Esophagus squamous epithelium (tissue), 5 donors: ENCODE results near the gene CACNA1I. TPM values are rescaled to one million over a fixed set of nuclear protein-coding genes. Genes with fewer than 3 reads are reported as not detected.

ENCODE experiments used
- DNase-seq: peaks from one replicate; lab custom pipeline; 2025; lab: John Stamatoyannopoulos, UW
- H3K27ac ChIP-seq, 4 donors: fragments of 200-600 bp; sonication (generic); one replicate each; pipeline ENCODE4 v1.5.1; 2016 to 2019; ENCODE audit warnings: mild to moderate bottlenecking in 1 of 4
- H3K27me3 ChIP-seq, 4 donors: fragments of 200-600 bp; sonication (generic); 1 replicate in 3 of 4; 2 replicates in 1 of 4; pipeline versions ENCODE4 v1.5.1 to v1.6.0; 2017 to 2021; ENCODE audit warnings: antibody characterized with exemption in 1 of 4
- H3K36me3 ChIP-seq, 3 donors: fragments of 200-600 bp; sonication (generic); one replicate each; pipeline ENCODE4 v1.5.1; 2016 to 2019
- H3K4me1 ChIP-seq, 3 donors: fragments of 200-600 bp; sonication (generic); one replicate each; pipeline ENCODE4 v1.5.1; 2017 to 2019
- H3K4me3 ChIP-seq, 4 donors: fragments of 200-600 bp; sonication (generic); 1 replicate in 3 of 4; 2 replicates in 1 of 4; pipeline ENCODE4 v1.5.1; 2016 to 2019; ENCODE audit warnings: mild to moderate bottlenecking in 2 of 4, moderate library complexity in 1 of 4
- H3K9me3 ChIP-seq, 3 donors: fragments of 200-600 bp; sonication (generic); one replicate each; pipeline ENCODE4 v1.5.1; 2016 to 2019
- POLR2A ChIP-seq, 4 donors: fragments of 450-650 bp; IDR thresholded peaks; one replicate each; pipeline ENCODE4 v1.6.1; 2017; ENCODE audit warnings: antibody characterized with exemption in 4 of 4, mild to moderate bottlenecking in 4 of 4, moderate library complexity in 3 of 4
- WGBS, 2 donors: methylation state at CpG; one replicate each; pipeline ENCODE4 v1.1.5; 2018; 5-methylcytosine and 5-hydroxymethylcytosine counted together
- intact Hi-C: fragments of 100-400 bp; cut with DNase I; formaldehyde crosslinking; loops from one replicate; pipeline ENCODE4 v1.15.0; 2022
- total RNA-seq, 4 donors: library from RNA; depleted of rRNA; stranded (reverse); fragments of >200 nt; gene quantifications; one replicate each; pipeline ENCODE4 v1.1.0, GENCODE V29; 2016
- TF ChIP-seq, protein P1 (sequence below), 6 experiments: fragments of 450-650 bp in 4 of 6; fragments of 200-600 bp in 2 of 6; sonication (generic) in 2 of 6; IDR thresholded peaks; one replicate each; pipeline ENCODE4 v1.5.1; 2016 to 2019; ENCODE audit warnings: antibody characterized with exemption in 6 of 6, mild to moderate bottlenecking in 4 of 6, moderate library complexity in 4 of 6
- donor health status: DM: yes; HTN: yes; CAD: no.

The CACNA1I gene
- total RNA-seq, 4 donors from 2014 or later: 0.12 to 0.38 (median 0.20) TPM

DNA sequence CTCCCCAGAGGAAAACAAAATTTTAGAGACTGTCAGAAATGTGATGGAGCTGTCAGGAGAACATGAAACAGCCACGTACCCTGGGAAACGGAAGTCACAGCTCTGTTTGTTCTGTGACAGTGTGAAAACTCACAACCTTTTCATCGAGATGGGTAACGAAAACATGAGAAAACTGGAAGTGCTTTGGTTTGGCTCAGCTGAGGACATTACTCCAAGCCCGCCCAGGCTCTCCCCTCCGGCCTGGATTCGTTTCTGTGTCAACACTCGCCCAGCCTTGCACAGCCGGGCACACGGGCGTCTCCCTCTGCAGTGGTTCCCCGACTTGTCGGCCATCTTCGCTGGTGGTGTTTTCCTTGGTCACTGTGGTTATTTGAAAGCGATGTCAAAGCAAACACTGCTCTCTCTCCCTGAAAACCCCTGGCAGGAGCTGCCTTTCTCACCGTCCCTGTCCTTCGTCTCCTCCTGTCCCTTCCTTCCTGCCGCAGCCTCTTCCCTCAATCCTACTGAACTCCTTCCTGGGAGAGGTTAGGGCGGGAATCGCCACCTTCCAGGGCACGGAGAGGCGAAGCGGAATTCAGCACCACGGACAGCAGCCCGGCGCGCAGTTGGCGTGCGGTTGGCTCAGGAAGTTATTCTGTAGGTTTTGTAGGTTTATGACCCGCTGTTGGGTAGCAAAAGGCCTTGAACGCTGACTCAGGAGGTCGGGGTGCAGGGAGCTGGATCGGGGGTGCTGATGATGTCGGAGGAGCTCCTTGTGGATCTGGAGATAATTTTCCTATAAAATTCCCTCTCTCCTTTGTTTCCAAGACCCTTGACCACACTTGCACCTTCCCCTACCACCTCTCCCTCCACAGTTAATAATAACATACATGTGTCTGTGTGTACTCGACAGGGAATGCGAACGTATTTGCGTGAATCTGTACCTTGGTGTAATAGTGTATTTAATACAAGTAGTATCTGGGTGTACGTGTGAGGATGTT, 24.9 kb upstream of the CACNA1I start:
- WGBS, 2 donors: 35 to 39% methylated on average over 31 to 32 of the region's 39 CpGs
- H3K27me3 ChIP-seq: peaks cover 0 to 88% (median 0%) of the 10 kb centered on the region in 4 donors
- no peaks in the 10 kb centered on the region for H3K4me1 ChIP-seq
- no peak overlapping the region for H3K4me3 ChIP-seq
- no peaks in the 10 kb centered on the region for H3K36me3 ChIP-seq
- H3K27ac ChIP-seq: no peak overlapping the region
- DNase-seq: no peak
- intact Hi-C loops: loop anchor here (10.0 kb wide), 1 partner anchor 799 kb away; the partner anchor contains the start of gene ADSL
- H3K9me3 ChIP-seq: no peaks in the 10 kb centered on the region
- TF ChIP-seq POLR2A (IDR thresholded peaks at IDR 0.05): no peak
- TF ChIP-seq, protein P1, sequence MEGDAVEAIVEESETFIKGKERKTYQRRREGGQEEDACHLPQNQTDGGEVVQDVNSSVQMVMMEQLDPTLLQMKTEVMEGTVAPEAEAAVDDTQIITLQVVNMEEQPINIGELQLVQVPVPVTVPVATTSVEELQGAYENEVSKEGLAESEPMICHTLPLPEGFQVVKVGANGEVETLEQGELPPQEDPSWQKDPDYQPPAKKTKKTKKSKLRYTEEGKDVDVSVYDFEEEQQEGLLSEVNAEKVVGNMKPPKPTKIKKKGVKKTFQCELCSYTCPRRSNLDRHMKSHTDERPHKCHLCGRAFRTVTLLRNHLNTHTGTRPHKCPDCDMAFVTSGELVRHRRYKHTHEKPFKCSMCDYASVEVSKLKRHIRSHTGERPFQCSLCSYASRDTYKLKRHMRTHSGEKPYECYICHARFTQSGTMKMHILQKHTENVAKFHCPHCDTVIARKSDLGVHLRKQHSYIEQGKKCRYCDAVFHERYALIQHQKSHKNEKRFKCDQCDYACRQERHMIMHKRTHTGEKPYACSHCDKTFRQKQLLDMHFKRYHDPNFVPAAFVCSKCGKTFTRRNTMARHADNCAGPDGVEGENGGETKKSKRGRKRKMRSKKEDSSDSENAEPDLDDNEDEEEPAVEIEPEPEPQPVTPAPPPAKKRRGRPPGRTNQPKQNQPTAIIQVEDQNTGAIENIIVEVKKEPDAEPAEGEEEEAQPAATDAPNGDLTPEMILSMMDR (IDR thresholded peaks at IDR 0.05): no peak

DNA sequence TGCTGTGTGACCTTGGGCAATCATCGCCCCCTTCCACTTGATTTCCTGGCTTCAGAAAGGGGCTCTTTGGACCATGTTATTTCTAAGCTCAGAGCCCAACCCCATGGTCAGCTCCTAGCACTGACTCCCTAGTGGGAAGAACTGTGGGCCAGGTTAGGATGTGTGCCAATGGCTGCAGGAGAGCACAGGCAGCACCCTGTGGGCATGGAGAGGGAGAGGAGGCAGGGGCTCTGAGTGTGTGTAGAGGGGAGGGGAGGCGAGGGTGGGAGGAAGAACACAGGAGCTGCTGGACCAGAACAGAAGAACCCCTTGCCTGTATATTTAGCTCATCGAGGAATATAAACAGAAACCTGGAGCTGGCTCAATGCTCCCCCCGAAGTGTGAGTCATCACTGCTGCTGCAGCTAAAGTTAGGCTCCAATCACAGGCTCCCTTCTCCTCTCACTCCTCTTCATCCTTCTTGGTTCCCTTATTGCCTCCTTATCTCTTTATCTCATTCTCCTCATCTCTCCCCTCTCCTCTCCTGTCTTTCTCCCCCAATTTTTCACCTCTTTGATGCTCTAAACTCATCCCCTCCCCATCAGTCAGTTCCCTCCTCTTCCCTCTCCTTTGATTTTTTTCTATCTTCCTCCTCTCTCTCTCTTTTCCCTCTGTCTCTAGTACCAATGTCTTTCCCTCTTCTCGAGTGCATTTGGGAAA, 23.5 kb upstream of the CACNA1I start:
- Histone ChIP-seq H3K4me3 (no peak overlapping the region), H3K27me3 (peaks cover 0 to 97% (median 0%) of the 10 kb centered on the region in 4 donors)
- DNase-seq: no peak

DNA sequence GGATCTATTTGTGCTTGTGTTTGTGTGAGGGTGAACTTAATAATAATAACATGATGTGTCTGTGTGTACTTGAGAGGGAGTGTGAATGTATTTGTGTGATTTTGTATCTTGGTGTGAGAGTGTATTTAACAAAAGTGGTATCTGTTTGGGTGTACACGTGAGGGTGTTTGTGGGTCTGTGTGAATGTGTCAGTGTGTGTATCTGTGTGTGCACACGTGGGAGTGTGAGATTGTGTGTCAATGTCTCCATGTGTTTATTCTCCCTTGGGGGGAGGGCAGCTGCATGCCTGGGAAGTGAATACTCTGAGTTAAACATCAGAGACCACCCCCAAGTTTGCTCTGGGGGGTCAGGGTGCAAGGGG, 23.0 kb upstream of the CACNA1I start:
- Histone ChIP-seq H3K27me3 (peaks cover 0 to 98% (median 0%) of the 10 kb centered on the region in 4 donors), H3K27ac (no peak overlapping the region), H3K36me3 (no peaks in the 10 kb centered on the region), H3K9me3 (no peaks in the 10 kb centered on the region), H3K4me3 (no peak overlapping the region), H3K4me1 (no peaks in the 10 kb centered on the region)
- WGBS, 2 donors: 32 to 36% methylated on average over 2 of the region's 2 CpGs
- TF ChIP-seq, protein P1 (IDR thresholded peaks at IDR 0.05): no peak
- no peak for TF ChIP-seq POLR2A (IDR thresholded peaks at IDR 0.05)
- no peak for DNase-seq
- intact Hi-C loops: loop anchor here (10.0 kb wide), 1 partner anchor 797 kb away; the partner anchor contains the start of gene ADSL

More for the DNA sequence above, 23.5 kb upstream of the CACNA1I start:
- WGBS, 2 donors: 11 to 15% methylated on average over 3 to 4 of the region's 5 CpGs
- H3K4me1 ChIP-seq: no peaks in the 10 kb centered on the region
- no peak for TF ChIP-seq POLR2A (IDR thresholded peaks at IDR 0.05)
- TF ChIP-seq, protein P1 (IDR thresholded peaks at IDR 0.05): no peak
- H3K9me3 ChIP-seq: no peaks in the 10 kb centered on the region
- H3K36me3 ChIP-seq: no peaks in the 10 kb centered on the region
- no peak overlapping the region for H3K27ac ChIP-seq
- intact Hi-C loops: loop anchor here (10.0 kb wide), 1 partner anchor 798 kb away; the partner anchor contains the start of gene ADSL

DNA sequence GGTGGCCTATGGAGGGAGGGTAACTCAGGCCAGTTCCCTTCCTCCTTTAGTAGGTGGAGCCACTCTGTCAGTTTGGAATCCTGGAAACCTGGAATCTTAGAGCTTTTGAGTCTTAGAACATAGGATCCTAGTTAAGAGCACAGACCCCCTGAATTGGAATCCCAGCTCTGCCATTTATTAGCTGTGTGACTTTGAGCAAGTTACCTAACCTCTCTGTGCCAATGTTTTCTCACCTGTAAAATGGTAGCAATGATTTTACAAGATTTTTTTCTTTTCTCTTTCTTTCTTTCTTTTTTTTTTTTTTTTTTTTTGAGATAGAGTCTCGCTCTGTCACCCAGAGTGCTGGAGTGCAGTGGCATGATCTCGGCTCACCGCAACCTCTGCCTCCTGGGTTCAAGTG, 17.1 kb upstream of the CACNA1I start:
- no peak overlapping the region for H3K4me3 ChIP-seq
- intact Hi-C loops: no loop called here
- DNase-seq: no peak
- H3K27ac ChIP-seq: no peak overlapping the region
- no peaks in the 10 kb centered on the region for H3K9me3 ChIP-seq
- TF ChIP-seq POLR2A (IDR thresholded peaks at IDR 0.05): no peak
- TF ChIP-seq, protein P1 (IDR thresholded peaks at IDR 0.05): no peak
- H3K27me3 ChIP-seq: peaks cover 5 to 94% (median 12%) of the 10 kb centered on the region in 4 donors
- 64% methylated on average over 3 of the region's 3 CpGs; no CpG with 5 or more reads in 1 of the 2 donors for WGBS, 2 donors
- H3K36me3 ChIP-seq: no peaks in the 10 kb centered on the region
- peaks cover 7 to 15% (median 11%) of the 10 kb centered on the region in 3 donors for H3K4me1 ChIP-seq
